ENCODE results near the gene PHLDB1. TPM values are rescaled to one million over a fixed set of nuclear protein-coding genes. Genes with fewer than 3 reads are reported as not detected.

Gene PHLDB1
- polyA plus RNA-seq, 1 of the 3 experiments (the other 2 are of a cell fraction) = 89.4 TPM

DNA sequence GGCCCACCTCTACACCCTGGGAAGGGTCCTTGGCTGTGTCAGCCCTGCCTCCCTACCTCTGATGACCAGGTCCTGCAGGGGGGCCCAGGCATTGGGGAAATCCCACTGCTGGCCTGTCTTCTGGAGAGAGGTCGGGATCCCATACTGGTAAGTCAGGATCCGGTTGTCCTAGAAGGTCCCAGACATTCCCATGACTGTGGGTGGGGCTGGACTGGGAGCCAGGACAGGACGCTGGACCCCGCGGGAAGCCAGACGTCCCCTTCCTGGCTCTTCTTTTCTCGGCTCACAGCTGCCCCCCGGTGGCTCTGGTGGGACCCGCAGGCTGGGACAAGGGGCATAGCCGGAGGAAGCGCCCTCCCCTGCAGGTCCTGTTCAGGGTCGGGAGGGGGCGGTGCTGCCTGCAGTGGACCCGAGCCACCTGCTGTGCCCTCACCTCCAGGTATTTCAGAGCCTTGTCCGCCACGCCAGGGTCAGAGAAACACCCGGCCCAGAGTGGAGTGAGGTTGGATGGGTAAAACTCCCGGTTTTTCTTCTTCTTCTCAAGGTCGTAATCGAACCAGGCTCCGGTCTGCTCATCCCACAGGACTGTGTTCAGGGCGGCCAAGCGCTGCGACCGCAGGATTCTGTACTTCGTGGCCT is 52.0 kb downstream of the PHLDB1 start (continued):
- TF ChIP-seq TEAD4 (IDR thresholded peaks at IDR 0.05; ENCODE audit: borderline replicate concordance, insufficient read depth) (no peak), RCOR1 (IDR thresholded peaks at IDR 0.05; ENCODE audit: low read length) (peak; percentile 57), MEF2A (IDR thresholded peaks at IDR 0.05; ENCODE audit: borderline replicate concordance, low read depth) (no peak), FOSL2 (IDR thresholded peaks at IDR 0.05; ENCODE audit: borderline replicate concordance, low read depth) (no peak), SIN3A (IDR thresholded peaks at IDR 0.05; ENCODE audit: borderline replicate concordance, low read depth, low read length) (peak; percentile 59; the same call in 1 of the 2 replicates), NFIC (IDR thresholded peaks at IDR 0.05; ENCODE audit: borderline replicate concordance) (no peak), TAF1 (IDR thresholded peaks at IDR 0.05; ENCODE audit: borderline replicate concordance, low read depth, low read length) (no peak), FOXM1 (IDR thresholded peaks at IDR 0.05; ENCODE audit: low read depth) (0 out of 2 replicates have a peak, but pooled peaks have one; percentile 23), JUND (IDR thresholded peaks at IDR 0.05) (no peak), EZH2phosphoT487 (IDR thresholded peaks at IDR 0.05; ENCODE audit: borderline replicate concordance, low read depth) (no peak), NRF1 (IDR thresholded peaks at IDR 0.05; ENCODE audit: low read depth, low read length) (no peak), GATA2 (CRISPR knock-in tag; IDR thresholded peaks at IDR 0.05) (no peak), ELF1 (IDR thresholded peaks at IDR 0.05) (no peak; the same call in 1 of the 2 replicates), CHD2 (IDR thresholded peaks at IDR 0.05; ENCODE audit: low read length, partially characterized antibody) (peak; percentile 21), RAD21 (IDR thresholded peaks at IDR 0.05; ENCODE audit: low read length) (peak; percentile 84)
- TF ChIP-seq, protein P1, sequence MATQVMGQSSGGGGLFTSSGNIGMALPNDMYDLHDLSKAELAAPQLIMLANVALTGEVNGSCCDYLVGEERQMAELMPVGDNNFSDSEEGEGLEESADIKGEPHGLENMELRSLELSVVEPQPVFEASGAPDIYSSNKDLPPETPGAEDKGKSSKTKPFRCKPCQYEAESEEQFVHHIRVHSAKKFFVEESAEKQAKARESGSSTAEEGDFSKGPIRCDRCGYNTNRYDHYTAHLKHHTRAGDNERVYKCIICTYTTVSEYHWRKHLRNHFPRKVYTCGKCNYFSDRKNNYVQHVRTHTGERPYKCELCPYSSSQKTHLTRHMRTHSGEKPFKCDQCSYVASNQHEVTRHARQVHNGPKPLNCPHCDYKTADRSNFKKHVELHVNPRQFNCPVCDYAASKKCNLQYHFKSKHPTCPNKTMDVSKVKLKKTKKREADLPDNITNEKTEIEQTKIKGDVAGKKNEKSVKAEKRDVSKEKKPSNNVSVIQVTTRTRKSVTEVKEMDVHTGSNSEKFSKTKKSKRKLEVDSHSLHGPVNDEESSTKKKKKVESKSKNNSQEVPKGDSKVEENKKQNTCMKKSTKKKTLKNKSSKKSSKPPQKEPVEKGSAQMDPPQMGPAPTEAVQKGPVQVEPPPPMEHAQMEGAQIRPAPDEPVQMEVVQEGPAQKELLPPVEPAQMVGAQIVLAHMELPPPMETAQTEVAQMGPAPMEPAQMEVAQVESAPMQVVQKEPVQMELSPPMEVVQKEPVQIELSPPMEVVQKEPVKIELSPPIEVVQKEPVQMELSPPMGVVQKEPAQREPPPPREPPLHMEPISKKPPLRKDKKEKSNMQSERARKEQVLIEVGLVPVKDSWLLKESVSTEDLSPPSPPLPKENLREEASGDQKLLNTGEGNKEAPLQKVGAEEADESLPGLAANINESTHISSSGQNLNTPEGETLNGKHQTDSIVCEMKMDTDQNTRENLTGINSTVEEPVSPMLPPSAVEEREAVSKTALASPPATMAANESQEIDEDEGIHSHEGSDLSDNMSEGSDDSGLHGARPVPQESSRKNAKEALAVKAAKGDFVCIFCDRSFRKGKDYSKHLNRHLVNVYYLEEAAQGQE (IDR thresholded peaks at IDR 0.05; ENCODE audit: low read depth, low read length) = 0 out of 2 replicates have a peak, but pooled peaks have one; percentile 36
- TF ChIP-seq, protein P2, sequence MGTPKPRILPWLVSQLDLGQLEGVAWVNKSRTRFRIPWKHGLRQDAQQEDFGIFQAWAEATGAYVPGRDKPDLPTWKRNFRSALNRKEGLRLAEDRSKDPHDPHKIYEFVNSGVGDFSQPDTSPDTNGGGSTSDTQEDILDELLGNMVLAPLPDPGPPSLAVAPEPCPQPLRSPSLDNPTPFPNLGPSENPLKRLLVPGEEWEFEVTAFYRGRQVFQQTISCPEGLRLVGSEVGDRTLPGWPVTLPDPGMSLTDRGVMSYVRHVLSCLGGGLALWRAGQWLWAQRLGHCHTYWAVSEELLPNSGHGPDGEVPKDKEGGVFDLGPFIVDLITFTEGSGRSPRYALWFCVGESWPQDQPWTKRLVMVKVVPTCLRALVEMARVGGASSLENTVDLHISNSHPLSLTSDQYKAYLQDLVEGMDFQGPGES (IDR thresholded peaks at IDR 0.05; ENCODE audit: low read depth, low read length) = no peak
- TF ChIP-seq, protein P3, sequence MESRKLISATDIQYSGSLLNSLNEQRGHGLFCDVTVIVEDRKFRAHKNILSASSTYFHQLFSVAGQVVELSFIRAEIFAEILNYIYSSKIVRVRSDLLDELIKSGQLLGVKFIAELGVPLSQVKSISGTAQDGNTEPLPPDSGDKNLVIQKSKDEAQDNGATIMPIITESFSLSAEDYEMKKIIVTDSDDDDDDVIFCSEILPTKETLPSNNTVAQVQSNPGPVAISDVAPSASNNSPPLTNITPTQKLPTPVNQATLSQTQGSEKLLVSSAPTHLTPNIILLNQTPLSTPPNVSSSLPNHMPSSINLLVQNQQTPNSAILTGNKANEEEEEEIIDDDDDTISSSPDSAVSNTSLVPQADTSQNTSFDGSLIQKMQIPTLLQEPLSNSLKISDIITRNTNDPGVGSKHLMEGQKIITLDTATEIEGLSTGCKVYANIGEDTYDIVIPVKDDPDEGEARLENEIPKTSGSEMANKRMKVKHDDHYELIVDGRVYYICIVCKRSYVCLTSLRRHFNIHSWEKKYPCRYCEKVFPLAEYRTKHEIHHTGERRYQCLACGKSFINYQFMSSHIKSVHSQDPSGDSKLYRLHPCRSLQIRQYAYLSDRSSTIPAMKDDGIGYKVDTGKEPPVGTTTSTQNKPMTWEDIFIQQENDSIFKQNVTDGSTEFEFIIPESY (IDR thresholded peaks at IDR 0.05; ENCODE audit: borderline replicate concordance, low read depth) = no peak

Data from SK-N-SH (cell line).